GM12864 (cell line): ENCODE measurements around the gene ZMYND10.

Experiments
- DNase-seq: peaks from one replicate; pipeline ENCODE4 v3.0.0-alpha.2; 2011; ENCODE audit warnings: low read depth
- H3K4me3 ChIP-seq: 2 replicates; pipeline ENCODE4 v1.5.1; 2011; ENCODE audit warnings: mild to moderate bottlenecking, low read depth, low read length, control low read depth
- TF ChIP-seq, protein P1 (sequence below): IDR thresholded peaks from 2 replicates; pipeline ENCODE4 v1.5.1; 2011; ENCODE audit warnings: low read depth, mild to moderate bottlenecking, moderate library complexity, low read length, control low read depth, inconsistent platforms; ENCODE audit errors: missing control alignments

Gene ZMYND10

GRCh38 chr3:50293079-50293801 is 52.3 kb downstream of the ZMYND10 start:
- peak overlapping the region; percentile 91; the same call in 1 of the 2 replicates for H3K4me3 ChIP-seq
- DNase-seq, result no peak
- TF ChIP-seq, protein P1, sequence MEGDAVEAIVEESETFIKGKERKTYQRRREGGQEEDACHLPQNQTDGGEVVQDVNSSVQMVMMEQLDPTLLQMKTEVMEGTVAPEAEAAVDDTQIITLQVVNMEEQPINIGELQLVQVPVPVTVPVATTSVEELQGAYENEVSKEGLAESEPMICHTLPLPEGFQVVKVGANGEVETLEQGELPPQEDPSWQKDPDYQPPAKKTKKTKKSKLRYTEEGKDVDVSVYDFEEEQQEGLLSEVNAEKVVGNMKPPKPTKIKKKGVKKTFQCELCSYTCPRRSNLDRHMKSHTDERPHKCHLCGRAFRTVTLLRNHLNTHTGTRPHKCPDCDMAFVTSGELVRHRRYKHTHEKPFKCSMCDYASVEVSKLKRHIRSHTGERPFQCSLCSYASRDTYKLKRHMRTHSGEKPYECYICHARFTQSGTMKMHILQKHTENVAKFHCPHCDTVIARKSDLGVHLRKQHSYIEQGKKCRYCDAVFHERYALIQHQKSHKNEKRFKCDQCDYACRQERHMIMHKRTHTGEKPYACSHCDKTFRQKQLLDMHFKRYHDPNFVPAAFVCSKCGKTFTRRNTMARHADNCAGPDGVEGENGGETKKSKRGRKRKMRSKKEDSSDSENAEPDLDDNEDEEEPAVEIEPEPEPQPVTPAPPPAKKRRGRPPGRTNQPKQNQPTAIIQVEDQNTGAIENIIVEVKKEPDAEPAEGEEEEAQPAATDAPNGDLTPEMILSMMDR, result no peak

DNA sequence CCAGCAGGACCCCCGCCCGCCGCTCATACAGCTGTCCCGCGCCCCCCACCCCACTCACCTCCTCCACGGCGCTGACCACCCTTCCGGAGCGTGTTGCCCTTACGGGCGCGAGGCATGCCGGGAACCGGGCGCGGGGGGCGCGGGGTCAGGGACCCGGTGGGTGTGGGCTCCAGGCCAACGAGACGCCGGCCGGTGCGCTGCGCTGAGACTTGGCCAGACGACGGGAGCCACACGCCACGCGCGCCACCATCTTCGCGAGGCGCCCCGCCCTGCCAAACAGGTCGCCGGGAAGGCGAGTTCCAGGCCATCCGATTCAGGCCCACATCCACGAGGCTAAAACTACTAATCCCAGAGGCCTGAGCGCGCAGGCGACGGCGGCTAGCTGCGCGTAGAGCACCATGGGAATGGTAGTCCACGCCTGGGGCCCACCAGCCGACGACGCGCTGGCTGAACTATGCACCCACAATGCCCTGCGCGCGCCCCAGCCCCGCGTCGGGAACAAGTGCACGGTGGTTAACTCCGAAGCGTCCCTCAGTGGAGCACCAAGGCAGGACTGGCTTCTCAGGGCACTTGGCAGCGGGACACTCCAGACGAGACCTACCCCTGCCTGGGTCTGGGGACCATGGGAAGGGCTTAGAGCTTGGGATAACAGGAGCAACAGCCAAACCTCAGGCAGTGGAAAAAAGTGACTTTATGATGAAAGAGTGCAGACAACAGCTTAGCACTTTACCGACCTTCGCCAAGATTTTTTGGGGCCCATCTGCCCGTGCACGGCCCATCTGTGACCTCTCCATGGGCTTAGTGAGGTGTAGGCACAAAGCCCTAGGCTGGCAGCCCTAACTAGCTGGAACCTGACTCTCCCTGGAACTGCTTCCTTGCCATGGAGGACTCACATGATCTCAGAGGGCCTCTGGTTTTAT is 53.1 kb downstream of the ZMYND10 start, which contains the start of gene IFRD2:
Gene IFRD2 (minus strand): TSS at position 271 of the 920 bp plus-strand sequence. CDS start 155 bp downstream, at position 116.
- peak within 1 kb of the TSS; percentile 91 for H3K4me3 ChIP-seq
- TF ChIP-seq, protein P1, result no peak
- DNase-seq, result peak; percentile 93
